ENCODE data around the gene TUBB8.

- TF ChIP-seq ATOH8 (CRISPR knock-in tag; IDR thresholded peaks at IDR 0.05; ENCODE audit: low read depth) (no peak), EP300 (IDR thresholded peaks at IDR 0.05) (no peak), CTCF (IDR thresholded peaks at IDR 0.05) (no peak), HOXB5 (CRISPR knock-in tag; IDR thresholded peaks at IDR 0.05) (no peak), JUNB (IDR thresholded peaks at IDR 0.05) (no peak), RAD21 (conservative IDR thresholded peaks at IDR 0.05 in 1 of 2, IDR thresholded peaks at IDR 0.05 in 1 of 2) (no peak), BCL3 (IDR thresholded peaks at IDR 0.05) (no peak), FOSL2 (IDR thresholded peaks at IDR 0.05) (no peak), FOSL2 (CRISPR knock-in tag; IDR thresholded peaks at IDR 0.05) (no peak), PBX3 (IDR thresholded peaks at IDR 0.05) (no peak), JUN (IDR thresholded peaks at IDR 0.05) (no peak), BHLHE40 (IDR thresholded peaks at IDR 0.05; ENCODE audit: low read depth, low read length) (no peak), CEBPB (IDR thresholded peaks at IDR 0.05) (no peak)
Observed at GRCh38 chr10:92153-92552, 43.1 kb upstream of the TUBB8 start.

Data from A549 (cell line).